HCT116 (cell line): ENCODE data around the gene LIMS2. TPM values are rescaled to one million over a fixed set of nuclear protein-coding genes. Genes with fewer than 3 reads are reported as not detected.

ENCODE experiments used
- ATAC-seq: fragments of 200-7000 bp; cut with Tn5 transposase; 2 replicates; pipeline ENCODE4 v1.9.1; 2020; ENCODE audit warnings: mild to moderate bottlenecking, moderate library complexity
- BruUV-seq: library from RNA; stranded (reverse); fragments of 400-500 nt; replicated peaks from 2 replicates; lab custom pipeline; 2021; lab: Mats Ljungman, UMichigan
- CTCF ChIA-PET: fragments of 300-600 bp; sonication (Branson Sonifier 250); formaldehyde crosslinking; loops from one replicate; lab custom pipeline; 2021; ENCODE audit warnings: antibody characterized with exemption; lab: Charles Lee
- POLR2A ChIA-PET: fragments of 300-600, 350-600 bp; sonication (Branson Sonifier 250); formaldehyde crosslinking; loops from one replicate; lab custom pipeline; 2021; ENCODE audit warnings: antibody characterized with exemption; lab: Charles Lee
- RAD21 ChIA-PET, 2 experiments: fragments of 300-600 bp; sonication (Branson Sonifier 250); formaldehyde crosslinking; loops; one replicate each; lab custom pipeline; 2023; ENCODE audit warnings: low total read pairs in 2 of 2; ENCODE audit not compliant: uncharacterized antibody in 2 of 2, unreplicated experiment in 2 of 2, low non-redundant PET in 1 of 2; lab: Charles Lee
- DNase-seq: peaks from one replicate; pipeline ENCODE4 v3.0.0-alpha.2; 2010; ENCODE audit warnings: low read depth, low spot score
- H2AFZ ChIP-seq: fragments of 200-600 bp; shearing (Covaris generic), sonication (generic); 2 replicates; pipeline ENCODE4 v1.6.1; 2017; ENCODE audit warnings: low read depth, mixed run types, mixed read lengths, antibody characterized with exemption, low read length; ENCODE audit not compliant: poor library complexity, severe bottlenecking
- H3K27ac ChIP-seq: 2 replicates; pipeline ENCODE4 v1.5.1; 2012; ENCODE audit warnings: low read depth, low read length
- H3K27me3 ChIP-seq: fragments of 200-600 bp; sonication (generic); 2 replicates; pipeline ENCODE4 v1.6.1; 2016; ENCODE audit warnings: mixed run types, low read length, mixed read lengths; ENCODE audit not compliant: insufficient read depth
- H3K36me3 ChIP-seq, 2 experiments: fragments of 200-500 bp in 1 of 2; fragments of 200-600 bp in 1 of 2; sonication (Bioruptor generic) in 1 of 2; sonication (generic) in 1 of 2; 2 replicates each; pipeline versions ENCODE4 v1.5.1 to v1.6.1; 2014 to 2016; ENCODE audit warnings: low read length in 2 of 2, inconsistent platforms in 1 of 2, mixed read lengths in 1 of 2, mixed run types in 1 of 2; ENCODE audit not compliant: insufficient read depth in 2 of 2, control insufficient read depth in 1 of 2
- H3K4me1 ChIP-seq, 2 experiments: fragments of 200-600 bp in 1 of 2; sonication (generic) in 1 of 2; 2 replicates each; pipeline versions ENCODE4 v1.5.1 to v1.6.1; 2012 to 2017; ENCODE audit warnings: low read length in 2 of 2, inconsistent platforms in 1 of 2, mild to moderate bottlenecking in 1 of 2, mixed read lengths in 1 of 2, mixed run types in 1 of 2, moderate library complexity in 1 of 2; ENCODE audit not compliant: insufficient read depth in 2 of 2, control insufficient read depth in 1 of 2
- H3K4me2 ChIP-seq: fragments of 200-600 bp; sonication (generic); 2 replicates; pipeline ENCODE4 v1.6.1; 2017; ENCODE audit warnings: mixed run types, low read length, mixed read lengths
- H3K4me3 ChIP-seq, 2 experiments: fragments of 200-600 bp in 1 of 2; sonication (generic) in 1 of 2; replicated peaks in 1 of 2; 2 replicates each; pipeline ENCODE4 v1.5.1; 2011 to 2016; ENCODE audit warnings: low read length in 2 of 2, control low read depth in 1 of 2, low read depth in 1 of 2, mild to moderate bottlenecking in 1 of 2, mixed read lengths in 1 of 2, mixed run types in 1 of 2
- H3K79me2 ChIP-seq: fragments of 200-600 bp; sonication (generic); 2 replicates; pipeline ENCODE4 v1.6.1; 2017; ENCODE audit warnings: mild to moderate bottlenecking, mixed run types, low read length, moderate library complexity, mixed read lengths; ENCODE audit not compliant: insufficient read depth
- H3K9ac ChIP-seq: fragments of 200-600 bp; sonication (generic); 2 replicates; pipeline ENCODE4 v1.6.1; 2016; ENCODE audit warnings: low read length, mixed read lengths
- H3K9me2 ChIP-seq: fragments of 200-600 bp; sonication (generic), shearing (Covaris generic); 2 replicates; pipeline ENCODE4 v1.6.1; 2017; ENCODE audit warnings: mixed run types, mild to moderate bottlenecking, moderate library complexity; ENCODE audit not compliant: insufficient read depth
- H3K9me3 ChIP-seq, 2 experiments: fragments of 200-500 bp in 1 of 2; fragments of 200-600 bp in 1 of 2; sonication (Bioruptor generic) in 1 of 2; sonication (generic) in 1 of 2; 2 replicates each; pipeline ENCODE4 v1.6.1; 2014 to 2017; ENCODE audit warnings: low read length in 2 of 2, mixed read lengths in 2 of 2, inconsistent platforms in 1 of 2, low read depth in 1 of 2, mild to moderate bottlenecking in 1 of 2, mixed run types in 1 of 2, moderate library complexity in 1 of 2; ENCODE audit not compliant: control insufficient read depth in 1 of 2, insufficient read depth in 1 of 2
- H4K20me1 ChIP-seq: fragments of 200-600 bp; sonication (generic), shearing (Covaris generic); 2 replicates; pipeline ENCODE4 v1.6.1; 2017; ENCODE audit warnings: mixed run types, mild to moderate bottlenecking, moderate library complexity; ENCODE audit not compliant: insufficient read depth
- CBX3 ChIP-seq: IDR thresholded peaks from 2 replicates; pipeline ENCODE4 v1.6.1; 2012; ENCODE audit warnings: low read depth
- CEBPB ChIP-seq: IDR thresholded peaks from 2 replicates; pipeline ENCODE4 v1.6.1; 2012; ENCODE audit warnings: low read depth
- EGR1 ChIP-seq: IDR thresholded peaks from 2 replicates; pipeline ENCODE4 v1.6.1; 2012; ENCODE audit warnings: low read depth
- POLR2A ChIP-seq: IDR thresholded peaks from 2 replicates; pipeline ENCODE4 v1.7.0; 2011; ENCODE audit warnings: borderline replicate concordance; ENCODE audit not compliant: insufficient read depth, insufficient read length; ENCODE audit errors: extremely low read depth
- POLR2AphosphoS5 ChIP-seq: IDR thresholded peaks from 2 replicates; pipeline ENCODE4 v1.6.1; 2011; ENCODE audit warnings: mild to moderate bottlenecking, low read depth, low read length, moderate library complexity
- TCF7L2 ChIP-seq: IDR thresholded peaks from 2 replicates; pipeline ENCODE4 v1.7.0; 2011; ENCODE audit warnings: borderline replicate concordance, inconsistent platforms; ENCODE audit not compliant: insufficient read depth, insufficient read length; ENCODE audit errors: extremely low read depth
- ZBTB33 ChIP-seq: IDR thresholded peaks from 2 replicates; pipeline ENCODE4 v1.6.1; 2011; ENCODE audit warnings: mild to moderate bottlenecking, low read length, moderate library complexity; ENCODE audit not compliant: insufficient replicate concordance; ENCODE audit errors: extremely low read depth
- ZNF274 ChIP-seq: fragments of 200-500 bp; sonication (Bioruptor generic); IDR thresholded peaks from 2 replicates; pipeline ENCODE4 v1.6.1; 2014; ENCODE audit warnings: mild to moderate bottlenecking, low read depth, low read length, inconsistent platforms
- intact Hi-C: fragments of 100-400 bp; cut with micrococcal nuclease; formaldehyde crosslinking; loops from 2 replicates; pipeline ENCODE4 v1.10.0; 2022
- total RNA-seq: library from RNA; stranded (reverse); gene quantifications from one replicate; pipeline ENCODE4 v1.2.1, GENCODE V29; 2021; ENCODE audit not compliant: unreplicated experiment

Gene LIMS2
- total RNA-seq, 1 experiment from 2014 or later, result 3.7 TPM

GRCh38 chr2:127610561-127610960 is 64.8 kb downstream of the LIMS2 start:
- Histone ChIP-seq H3K4me3 (no peak overlapping the region), H3K9me2 (no peaks in the 10 kb centered on the region)

More at GRCh38 chr2:127610561-127610960, 64.8 kb downstream of the LIMS2 start:
- H4K20me1 ChIP-seq, result no peaks in the 10 kb centered on the region
- no peak overlapping the region for H3K27ac ChIP-seq
- ATAC-seq (no peak), DNase-seq (no peak)
- H3K9ac ChIP-seq, result no peak overlapping the region
- H3K79me2 ChIP-seq, result no peaks in the 10 kb centered on the region
- TF ChIP-seq POLR2A (no peak), POLR2AphosphoS5 (no peak), ZNF274 (no peak), CBX3 (no peak), CEBPB (no peak), TCF7L2 (no peak), ZBTB33 (no peak), EGR1 (no peak)
- no TSS peak for BruUV-seq
- no peaks in the 10 kb centered on the region; a peak in 1 of 4 replicates for H3K9me3 ChIP-seq
- intact Hi-C loops, result no loop called here
- H2AFZ ChIP-seq, result no peak overlapping the region
- ChIA-PET RAD21 (no interaction called here), CTCF (interaction anchor here (1.5 kb wide), 1 partner anchor 19 kb away, joined by 4 read pairs; no protein-coding TSS in a partner anchor), POLR2A (no interaction called here)
- no peaks in the 10 kb centered on the region for H3K27me3 ChIP-seq
- no peaks in the 10 kb centered on the region for H3K36me3 ChIP-seq
- no peaks in the 10 kb centered on the region for H3K4me1 ChIP-seq
- H3K4me2 ChIP-seq, result no peak overlapping the region
